ENCODE data around the gene PMEPA1. TPM values are rescaled to one million over a fixed set of nuclear protein-coding genes. Genes with fewer than 3 reads are reported as not detected.
A peak's percentile ranks its signal among the peaks of the same experiment; 100 is the strongest.

PMEPA1 gene
- total RNA-seq, 2 experiments from 2014 or later: 0.37 TPM; not detected in 1

- CTCF ChIA-PET: interaction anchor here (0.7 to 1.7 kb wide), 3 partner anchors 28 to 35 kb away, joined by 3 to 7 read pairs (median 3); no protein-coding TSS in a partner anchor
- Mint-ChIP-seq H3K27me3 (ENCODE audit: low read depth) (no peaks in the 10 kb centered on the region), H3K27ac (no peak overlapping the region), H3K4me3 (no peak overlapping the region), H3K36me3 (ENCODE audit: low read depth) (no peaks in the 10 kb centered on the region), H3K4me1 (ENCODE audit: low read depth) (peaks cover 30% of the 10 kb centered on the region), H3K9me3 (ENCODE audit: insufficient read depth) (no peaks in the 10 kb centered on the region)
- no peak for DNase-seq
- no peak for ATAC-seq
- POLR2A ChIA-PET: no interaction called here
Observed at GRCh38 chr20:57656252-57656820, 53.5 kb downstream of the PMEPA1 start.

- H3K9me3 Mint-ChIP-seq (ENCODE audit: insufficient read depth): no peaks in the 10 kb centered on the region
- H3K4me3 Mint-ChIP-seq: no peak overlapping the region
- no peaks in the 10 kb centered on the region for H3K36me3 Mint-ChIP-seq (ENCODE audit: low read depth)
- CTCF ChIA-PET: interaction anchor here (0.7 to 3.2 kb wide), 5 partner anchors 13 to 61 kb away, joined by 3 to 17 read pairs (median 4); partner anchors contain the start of gene ZBP1
- H3K27ac Mint-ChIP-seq: no peak overlapping the region
- ATAC-seq: no peak
- peaks cover 30% of the 10 kb centered on the region for H3K4me1 Mint-ChIP-seq (ENCODE audit: low read depth)
- no peak for DNase-seq
- POLR2A ChIA-PET: no interaction called here
- H3K27me3 Mint-ChIP-seq (ENCODE audit: low read depth): no peaks in the 10 kb centered on the region
Observed at GRCh38 chr20:57655809-57656155, 54.0 kb downstream of the PMEPA1 start.

- Mint-ChIP-seq H3K27me3 (ENCODE audit: low read depth) (peaks cover 2% of the 10 kb centered on the region), H3K4me3 (no peak overlapping the region), H3K36me3 (ENCODE audit: low read depth) (no peaks in the 10 kb centered on the region), H3K27ac (no peak overlapping the region), H3K9me3 (ENCODE audit: insufficient read depth) (no peaks in the 10 kb centered on the region), H3K4me1 (ENCODE audit: low read depth) (peaks cover 30% of the 10 kb centered on the region)
- DNase-seq: no peak
- ChIA-PET CTCF (interaction anchor here (1.0 to 3.2 kb wide), 6 partner anchors 13 to 60 kb away, joined by 3 to 17 read pairs (median 4); partner anchors contain the start of gene ZBP1), POLR2A (no interaction called here)
- ATAC-seq: no peak
Observed at GRCh38 chr20:57654998-57655808, 54.6 kb downstream of the PMEPA1 start.

GRCh38 chr20:57654363-57654997 lies 55.3 kb downstream of the PMEPA1 start:
- H3K9me3 Mint-ChIP-seq (ENCODE audit: insufficient read depth): no peaks in the 10 kb centered on the region
- H3K4me3 Mint-ChIP-seq: no peak overlapping the region
- ChIA-PET CTCF (interaction anchor here (0.7 to 3.2 kb wide), 22 partner anchors 12 to 521 kb away, joined by 3 to 75 read pairs (median 4); partner anchors contain the start of gene ZBP1), POLR2A (interaction anchor here (1.0 kb wide), 1 partner anchor 13 kb away, joined by 4 read pairs; no protein-coding TSS in a partner anchor)
- no peak overlapping the region for H3K27ac Mint-ChIP-seq
- peak; percentile 72 for ATAC-seq
- peak; percentile 75 for DNase-seq
- H3K27me3 Mint-ChIP-seq (ENCODE audit: low read depth): peaks cover 4% of the 10 kb centered on the region
- H3K36me3 Mint-ChIP-seq (ENCODE audit: low read depth): no peaks in the 10 kb centered on the region
- H3K4me1 Mint-ChIP-seq (ENCODE audit: low read depth): peaks cover 30% of the 10 kb centered on the region

GRCh38 chr20:57653910-57654309 lies 55.9 kb downstream of the PMEPA1 start:
- H3K4me1 Mint-ChIP-seq (ENCODE audit: low read depth): peaks cover 24% of the 10 kb centered on the region
- H3K9me3 Mint-ChIP-seq (ENCODE audit: insufficient read depth): no peaks in the 10 kb centered on the region
- no peaks in the 10 kb centered on the region for H3K36me3 Mint-ChIP-seq (ENCODE audit: low read depth)
- ChIA-PET POLR2A (interaction anchor here (1.0 kb wide), 1 partner anchor 13 kb away, joined by 4 read pairs; no protein-coding TSS in a partner anchor), CTCF (interaction anchor here (0.6 to 3.2 kb wide), 25 partner anchors 9 to 555 kb away, joined by 3 to 75 read pairs (median 4); partner anchors contain the start of gene ZBP1)
- ATAC-seq (no peak), DNase-seq (no peak)
- no peak overlapping the region for H3K27ac Mint-ChIP-seq
- H3K27me3 Mint-ChIP-seq (ENCODE audit: low read depth): peaks cover 5% of the 10 kb centered on the region
- no peak overlapping the region for H3K4me3 Mint-ChIP-seq

GRCh38 chr20:57653546-57653900 lies 56.3 kb downstream of the PMEPA1 start:
- Mint-ChIP-seq H3K4me3 (no peak overlapping the region), H3K27ac (no peak overlapping the region), H3K9me3 (ENCODE audit: insufficient read depth) (no peaks in the 10 kb centered on the region), H3K27me3 (ENCODE audit: low read depth) (peaks cover 5% of the 10 kb centered on the region), H3K36me3 (ENCODE audit: low read depth) (no peaks in the 10 kb centered on the region), H3K4me1 (ENCODE audit: low read depth) (peaks cover 21% of the 10 kb centered on the region)
- ATAC-seq: no peak
- POLR2A ChIA-PET: interaction anchor here (1.0 kb wide), 1 partner anchor 12 kb away, joined by 4 read pairs; no protein-coding TSS in a partner anchor
- no peak for DNase-seq
- CTCF ChIA-PET: interaction anchor here (0.6 to 3.2 kb wide), 26 partner anchors 8 to 555 kb away, joined by 3 to 75 read pairs (median 4); partner anchors contain the start of gene ZBP1

GRCh38 chr20:57652606-57653545 lies 56.9 kb downstream of the PMEPA1 start:
- DNase-seq: no peak
- ChIA-PET CTCF (interaction anchor here (1.0 to 3.2 kb wide), 12 partner anchors 10 to 556 kb away, joined by 3 to 75 read pairs (median 6); partner anchors contain the start of gene ZBP1), POLR2A (no interaction called here)
- H3K27ac Mint-ChIP-seq: no peak overlapping the region
- peaks cover 8% of the 10 kb centered on the region for H3K27me3 Mint-ChIP-seq (ENCODE audit: low read depth)
- H3K4me3 Mint-ChIP-seq: no peak overlapping the region
- ATAC-seq: no peak
- H3K9me3 Mint-ChIP-seq (ENCODE audit: insufficient read depth): no peaks in the 10 kb centered on the region
- H3K4me1 Mint-ChIP-seq (ENCODE audit: low read depth): peaks cover 14% of the 10 kb centered on the region
- no peaks in the 10 kb centered on the region for H3K36me3 Mint-ChIP-seq (ENCODE audit: low read depth)

GRCh38 chr20:57651881-57652605 lies 57.8 kb downstream of the PMEPA1 start:
- Mint-ChIP-seq H3K36me3 (ENCODE audit: low read depth) (no peaks in the 10 kb centered on the region), H3K27ac (no peak overlapping the region), H3K9me3 (ENCODE audit: insufficient read depth) (no peaks in the 10 kb centered on the region), H3K27me3 (ENCODE audit: low read depth) (peaks cover 12% of the 10 kb centered on the region), H3K4me1 (ENCODE audit: low read depth) (peaks cover 6% of the 10 kb centered on the region), H3K4me3 (no peak overlapping the region)
- no peak for DNase-seq
- ChIA-PET CTCF (interaction anchor here (0.7 to 3.2 kb wide), 2 partner anchors 22 to 24 kb away, joined by 3 to 16 read pairs; no protein-coding TSS in a partner anchor), POLR2A (no interaction called here)
- ATAC-seq: no peak

- ATAC-seq (no peak), DNase-seq (no peak)
- Mint-ChIP-seq H3K27ac (no peak overlapping the region), H3K36me3 (ENCODE audit: low read depth) (no peaks in the 10 kb centered on the region), H3K4me3 (no peak overlapping the region), H3K9me3 (ENCODE audit: insufficient read depth) (no peaks in the 10 kb centered on the region), H3K27me3 (ENCODE audit: low read depth) (peaks cover 18% of the 10 kb centered on the region), H3K4me1 (ENCODE audit: low read depth) (peaks cover 5% of the 10 kb centered on the region)
- ChIA-PET CTCF (interaction anchor here (3.2 kb wide), 1 partner anchor 21 kb away, joined by 16 read pairs; no protein-coding TSS in a partner anchor), POLR2A (no interaction called here)
Observed at GRCh38 chr20:57650756-57651483, 58.9 kb downstream of the PMEPA1 start.

- Mint-ChIP-seq H3K9me3 (ENCODE audit: insufficient read depth) (no peaks in the 10 kb centered on the region), H3K27me3 (ENCODE audit: low read depth) (peaks cover 21% of the 10 kb centered on the region), H3K4me3 (no peak overlapping the region), H3K27ac (no peak overlapping the region), H3K36me3 (ENCODE audit: low read depth) (no peaks in the 10 kb centered on the region), H3K4me1 (ENCODE audit: low read depth) (peaks cover 5% of the 10 kb centered on the region)
- POLR2A ChIA-PET: no interaction called here
- CTCF ChIA-PET: interaction anchor here (1.5 kb wide), 1 partner anchor 31 kb away, joined by 3 read pairs; no protein-coding TSS in a partner anchor
- DNase-seq: no peak
- ATAC-seq: no peak
Observed at GRCh38 chr20:57650266-57650665, 59.5 kb downstream of the PMEPA1 start.
